Mesothelial cell of epicardium (in vitro differentiated cells): Measurements from ENCODE around the gene ERCC1. TPM values are rescaled to one million over a fixed set of nuclear protein-coding genes. Genes with fewer than 3 reads are reported as not detected.
A peak's percentile ranks its signal among the peaks of the same experiment; 100 is the strongest.

Source experiments
- DNase-seq, 2 experiments: peaks; one replicate each; pipeline ENCODE4 v3.0.0; 2021; ENCODE audit warnings: low spot score in 2 of 2; ENCODE audit not compliant: unreplicated experiment in 2 of 2
- H3K27ac Mint-ChIP-seq: 2 replicates; pipeline ENCODE4 v1.8.0; 2021; ENCODE audit warnings: mixed read lengths
- H3K27me3 Mint-ChIP-seq: 2 replicates; pipeline ENCODE4 v1.8.0; 2021; ENCODE audit warnings: low read depth, mixed read lengths
- H3K36me3 Mint-ChIP-seq: 2 replicates; pipeline ENCODE4 v1.8.0; 2021; ENCODE audit warnings: mixed read lengths
- H3K4me1 Mint-ChIP-seq: 2 replicates; pipeline ENCODE4 v1.8.0; 2021; ENCODE audit warnings: mixed read lengths
- H3K4me3 Mint-ChIP-seq: 2 replicates; pipeline ENCODE4 v1.8.0; 2021; ENCODE audit warnings: mild to moderate bottlenecking, moderate library complexity, mixed read lengths
- H3K9me3 Mint-ChIP-seq: 2 replicates; pipeline ENCODE4 v1.8.0; 2021; ENCODE audit warnings: mixed read lengths
- CTCF ChIP-seq: fragments of 200-600 bp; sonication (generic); IDR thresholded peaks from one replicate; pipeline ENCODE4 v1.5.0; 2021; ENCODE audit warnings: antibody characterized with exemption; ENCODE audit not compliant: unreplicated experiment
- total RNA-seq: library from RNA; stranded (reverse); gene quantifications from 3 replicates; pipeline ENCODE4 v1.2.1, GENCODE V29; 2021

Gene ERCC1
- total RNA-seq, 1 donor from 2014 or later, result 96.4 TPM

GRCh38 chr19:45470762-45471081 lies 47.0 kb upstream of the ERCC1 start:
- no peak for DNase-seq
- peaks cover 31% of the 10 kb centered on the region for H3K27me3 Mint-ChIP-seq
- H3K9me3 Mint-ChIP-seq, result no peaks in the 10 kb centered on the region
- peaks cover 18% of the 10 kb centered on the region for H3K4me1 Mint-ChIP-seq
- peak overlapping the region; percentile 93 for H3K4me3 Mint-ChIP-seq
- H3K27ac Mint-ChIP-seq, result peak overlapping the region; percentile 64
- no peak for TF ChIP-seq CTCF
- peaks cover 2% of the 10 kb centered on the region for H3K36me3 Mint-ChIP-seq

GRCh38 chr19:45469945-45470761 lies 46.4 kb upstream of the ERCC1 start:
- no peak for DNase-seq
- no peaks in the 10 kb centered on the region for H3K9me3 Mint-ChIP-seq
- peaks cover 27% of the 10 kb centered on the region for H3K27me3 Mint-ChIP-seq
- peak overlapping the region; percentile 93 for H3K4me3 Mint-ChIP-seq
- H3K4me1 Mint-ChIP-seq, result peaks cover 18% of the 10 kb centered on the region
- peaks cover 2% of the 10 kb centered on the region for H3K36me3 Mint-ChIP-seq
- no peak for TF ChIP-seq CTCF
- peak overlapping the region; percentile 99 for H3K27ac Mint-ChIP-seq

GRCh38 chr19:45469132-45469944 lies 45.6 kb upstream of the ERCC1 start:
- Mint-ChIP-seq H3K27me3 (peaks cover 25% of the 10 kb centered on the region), H3K9me3 (no peaks in the 10 kb centered on the region), H3K4me3 (peak overlapping the region; percentile 93), H3K36me3 (peaks cover 2% of the 10 kb centered on the region), H3K27ac (peak overlapping the region; percentile 99), H3K4me1 (peaks cover 18% of the 10 kb centered on the region)
- TF ChIP-seq CTCF, result no peak
- DNase-seq, result peak; percentile 81 to 90

GRCh38 chr19:45468803-45469131 lies 45.0 kb upstream of the ERCC1 start:
- peaks cover 18% of the 10 kb centered on the region for H3K4me1 Mint-ChIP-seq
- TF ChIP-seq CTCF, result no peak
- H3K27me3 Mint-ChIP-seq, result peaks cover 20% of the 10 kb centered on the region
- H3K36me3 Mint-ChIP-seq, result peaks cover 2% of the 10 kb centered on the region
- H3K27ac Mint-ChIP-seq, result peak overlapping the region; percentile 99
- DNase-seq, result no peak
- H3K9me3 Mint-ChIP-seq, result no peaks in the 10 kb centered on the region
- peak overlapping the region; percentile 93 for H3K4me3 Mint-ChIP-seq

DNA sequence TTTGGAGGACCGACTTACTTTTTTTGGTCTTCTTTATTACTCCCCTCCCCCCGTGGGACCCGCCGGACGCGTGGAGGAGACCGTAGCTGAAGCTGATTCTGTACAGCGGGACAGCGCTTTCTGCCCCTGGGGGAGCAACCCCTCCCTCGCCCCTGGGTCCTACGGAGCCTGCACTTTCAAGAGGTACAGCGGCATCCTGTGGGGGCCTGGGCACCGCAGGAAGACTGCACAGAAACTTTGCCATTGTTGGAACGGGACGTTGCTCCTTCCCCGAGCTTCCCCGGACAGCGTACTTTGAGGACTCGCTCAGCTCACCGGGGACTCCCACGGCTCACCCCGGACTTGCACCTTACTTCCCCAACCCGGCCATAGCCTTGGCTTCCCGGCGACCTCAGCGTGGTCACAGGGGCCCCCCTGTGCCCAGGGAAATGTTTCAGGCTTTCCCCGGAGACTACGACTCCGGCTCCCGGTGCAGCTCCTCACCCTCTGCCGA lies 44.5 kb upstream of the ERCC1 start:
- no peak for TF ChIP-seq CTCF
- peak overlapping the region; percentile 99 for H3K27ac Mint-ChIP-seq
- H3K4me3 Mint-ChIP-seq, result peak overlapping the region; percentile 93
- peaks cover 17% of the 10 kb centered on the region for H3K27me3 Mint-ChIP-seq
- DNase-seq, result peak in 1 of 2 experiments; percentile 53
- peaks cover 18% of the 10 kb centered on the region for H3K4me1 Mint-ChIP-seq
- H3K9me3 Mint-ChIP-seq, result no peaks in the 10 kb centered on the region
- peaks cover 2% of the 10 kb centered on the region for H3K36me3 Mint-ChIP-seq
